ENCODE measurements around the gene SORBS2.

Gene SORBS2

GRCh38 chr4:185744488-185744862, 67.5 kb downstream of the SORBS2 start:
- no peak overlapping the region for H3K4me3 ChIP-seq (ENCODE audit: low read length)
- TF ChIP-seq CTCF (IDR thresholded peaks at IDR 0.05; ENCODE audit: insufficient read depth, low read depth, low read length, missing control alignments) = no peak
- no peak for DNase-seq (ENCODE audit: low read depth)

DNA sequence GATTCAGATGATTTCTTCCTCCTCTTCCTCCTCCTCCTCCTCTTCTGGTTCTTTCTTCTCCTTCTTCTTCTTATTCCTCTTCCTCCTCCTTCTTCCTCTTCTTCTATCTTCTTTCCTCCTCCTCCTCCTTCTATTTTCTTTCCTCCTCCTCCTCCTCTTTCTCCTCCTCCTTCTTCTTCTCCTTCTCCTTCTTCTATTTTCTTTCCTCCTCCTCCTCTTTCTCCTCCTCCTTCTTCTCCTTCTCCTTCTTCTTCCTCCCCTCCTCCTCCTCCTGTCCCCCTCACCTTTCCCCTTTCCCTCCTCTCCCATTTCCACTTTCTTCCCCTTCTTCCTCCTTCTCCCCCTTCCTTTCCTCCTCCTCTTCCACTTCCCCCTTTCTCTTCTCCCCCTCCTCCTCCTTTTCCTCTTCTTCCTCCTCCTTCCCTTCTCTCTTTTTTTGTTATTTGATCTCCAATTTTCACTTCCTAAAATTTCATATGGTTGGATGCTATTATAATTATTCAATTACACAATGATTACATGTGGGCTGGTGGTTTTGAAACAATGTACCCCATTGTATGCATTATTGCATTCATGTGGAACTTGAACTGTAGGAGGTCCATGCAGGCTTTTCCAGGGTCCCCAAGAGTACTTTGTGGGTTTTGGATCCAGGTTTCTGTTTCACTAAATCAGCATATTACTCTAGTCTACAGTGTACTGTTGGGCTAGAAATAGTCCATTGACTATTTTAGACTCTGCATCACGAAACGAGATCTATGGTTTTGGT, 68.1 kb downstream of the SORBS2 start:
- no peak for TF ChIP-seq CTCF (IDR thresholded peaks at IDR 0.05; ENCODE audit: insufficient read depth, low read depth, low read length, missing control alignments)
- H3K4me3 ChIP-seq (ENCODE audit: low read length) = no peak overlapping the region
- DNase-seq (ENCODE audit: low read depth) = no peak

DNA sequence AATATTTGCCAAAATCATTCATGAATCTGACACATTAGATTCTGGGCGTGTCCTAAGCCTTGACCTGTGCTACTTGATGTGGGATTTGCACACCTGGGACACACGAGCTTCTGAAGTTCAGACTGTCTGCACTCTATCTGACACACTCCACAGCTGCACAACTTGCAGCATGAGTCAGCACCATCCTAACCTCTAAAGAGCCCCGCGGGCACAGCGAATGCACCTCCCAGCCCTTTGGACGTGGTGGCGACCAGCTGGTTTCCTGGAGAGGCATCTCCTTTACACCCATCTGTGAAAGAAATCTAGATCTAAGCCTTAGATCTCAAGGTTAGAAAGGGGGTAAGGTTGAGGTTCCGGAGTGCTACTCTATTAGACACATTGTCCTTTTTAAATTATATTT, 69.2 kb downstream of the SORBS2 start:
- no peak for TF ChIP-seq CTCF (IDR thresholded peaks at IDR 0.05; ENCODE audit: insufficient read depth, low read depth, low read length, missing control alignments)
- H3K4me3 ChIP-seq (ENCODE audit: low read length) = no peak overlapping the region
- DNase-seq (ENCODE audit: low read depth) = peak; percentile 73

DNA sequence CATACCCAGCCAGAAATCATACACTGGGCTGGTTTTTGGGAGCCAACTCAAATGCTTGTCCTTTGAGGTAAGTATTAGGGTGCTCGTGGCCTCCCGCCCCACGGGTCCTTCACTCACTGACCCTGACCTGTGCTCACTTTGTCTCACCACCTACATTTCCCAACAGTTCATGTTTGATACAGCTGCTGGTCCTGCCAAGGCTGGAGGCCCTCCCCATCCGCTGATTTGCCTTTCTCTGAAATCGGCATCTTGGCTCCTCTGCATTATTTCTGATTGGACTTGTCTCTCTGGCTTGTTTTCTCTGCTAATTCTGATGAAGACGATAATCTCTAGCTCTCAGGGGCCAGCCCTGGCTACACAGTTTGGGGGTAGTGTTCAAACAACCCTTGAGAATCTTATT, 70.2 kb downstream of the SORBS2 start:
- H3K4me3 ChIP-seq (ENCODE audit: low read length) = no peak overlapping the region
- no peak for TF ChIP-seq CTCF (IDR thresholded peaks at IDR 0.05; ENCODE audit: insufficient read depth, low read depth, low read length, missing control alignments)
- DNase-seq (ENCODE audit: low read depth) = no peak

DNA sequence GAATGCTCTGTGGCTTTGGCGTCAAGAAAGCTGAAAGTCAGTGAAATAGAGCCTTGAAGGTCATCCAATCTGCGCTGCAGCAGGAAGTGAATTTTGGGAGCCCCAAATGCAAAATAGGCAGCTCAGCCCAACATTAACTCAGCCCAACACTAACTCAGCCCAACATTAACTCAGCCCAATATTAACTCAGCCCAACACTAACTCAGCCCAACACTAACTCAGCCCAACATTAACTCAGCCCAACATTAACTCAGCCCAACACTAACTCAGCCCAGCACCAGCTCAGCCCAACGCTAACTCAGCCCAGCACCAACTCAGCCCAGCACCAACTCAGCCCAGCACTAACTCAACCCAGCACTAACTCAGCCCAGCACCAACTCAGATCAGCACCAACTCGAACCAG, 71.5 kb downstream of the SORBS2 start:
- no peak for DNase-seq (ENCODE audit: low read depth)
- no peak for TF ChIP-seq CTCF (IDR thresholded peaks at IDR 0.05; ENCODE audit: insufficient read depth, low read depth, low read length, missing control alignments)
- no peak overlapping the region for H3K4me3 ChIP-seq (ENCODE audit: low read length)

- no peak overlapping the region for H3K4me3 ChIP-seq (ENCODE audit: low read length)
- TF ChIP-seq CTCF (IDR thresholded peaks at IDR 0.05; ENCODE audit: insufficient read depth, low read depth, low read length, missing control alignments) = no peak
- DNase-seq (ENCODE audit: low read depth) = peak; percentile 30
These were observed 73.2 kb downstream of the SORBS2 start for GRCh38 chr4:185738820-185739219.

- no peak overlapping the region for H3K4me3 ChIP-seq (ENCODE audit: low read length)
- no peak for TF ChIP-seq CTCF (IDR thresholded peaks at IDR 0.05; ENCODE audit: insufficient read depth, low read depth, low read length, missing control alignments)
- peak; percentile 30 for DNase-seq (ENCODE audit: low read depth)
These were observed 73.9 kb downstream of the SORBS2 start for GRCh38 chr4:185738038-185738552.

Measured in epithelial cell of esophagus (primary cell).